HG03378 (cell line): ENCODE measurements around the gene TRIM41.
"Not testable (repeated sequence)": the region's sequence is repeated elsewhere in the genome, so short reads cannot be mapped to it uniquely, and the experiment has no call there.

Source experiments
- ATAC-seq: cut with Tn5 transposase; IDR thresholded peaks from one replicate; pipeline ENCODE4 v1.9.1; 2021; ENCODE audit warnings: mild to moderate bottlenecking, moderate library complexity; ENCODE audit not compliant: unreplicated experiment

The TRIM41 gene

DNA sequence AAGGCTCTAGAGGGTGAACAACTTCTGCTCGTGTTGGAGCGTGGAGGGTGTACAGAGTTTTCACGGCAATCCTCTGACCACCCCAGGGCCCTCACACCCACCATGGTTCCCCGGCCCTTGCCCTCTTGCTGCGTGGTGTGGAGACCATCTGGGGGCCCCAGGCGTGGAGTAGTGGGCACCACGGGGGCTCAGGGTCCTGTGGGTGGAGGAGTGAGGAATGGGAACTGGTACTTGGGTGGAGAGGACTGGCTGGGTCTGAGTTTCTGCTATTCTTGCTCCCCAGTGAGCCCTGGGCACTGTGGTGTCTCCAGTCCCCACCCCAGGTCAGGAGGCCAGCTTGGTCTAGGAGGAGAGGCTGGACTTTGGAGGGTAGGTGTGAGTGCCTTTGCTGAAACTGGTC is 59.8 kb downstream of the TRIM41 start:
- ATAC-seq: no peak

DNA sequence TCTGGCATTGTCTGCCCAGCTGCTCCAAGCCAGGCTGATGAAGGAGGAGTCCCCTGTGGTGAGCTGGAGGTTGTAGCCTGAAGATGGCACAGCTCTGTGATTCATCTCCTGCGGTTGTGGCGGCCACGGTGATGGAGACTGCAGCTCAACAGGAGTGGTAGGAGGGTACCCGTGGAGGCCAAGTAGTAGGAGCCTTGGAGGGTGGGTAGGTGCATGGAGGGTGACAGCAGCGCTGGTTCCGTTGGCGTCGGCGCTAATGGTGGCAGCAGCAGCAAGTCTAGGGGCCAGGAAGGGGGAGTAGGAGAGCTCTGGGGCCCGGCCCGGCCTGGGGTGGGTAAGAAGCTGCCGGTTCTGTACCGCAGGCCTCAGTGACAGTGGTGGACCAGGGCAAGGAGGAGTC is 60.3 kb downstream of the TRIM41 start:
- ATAC-seq: no peak

DNA sequence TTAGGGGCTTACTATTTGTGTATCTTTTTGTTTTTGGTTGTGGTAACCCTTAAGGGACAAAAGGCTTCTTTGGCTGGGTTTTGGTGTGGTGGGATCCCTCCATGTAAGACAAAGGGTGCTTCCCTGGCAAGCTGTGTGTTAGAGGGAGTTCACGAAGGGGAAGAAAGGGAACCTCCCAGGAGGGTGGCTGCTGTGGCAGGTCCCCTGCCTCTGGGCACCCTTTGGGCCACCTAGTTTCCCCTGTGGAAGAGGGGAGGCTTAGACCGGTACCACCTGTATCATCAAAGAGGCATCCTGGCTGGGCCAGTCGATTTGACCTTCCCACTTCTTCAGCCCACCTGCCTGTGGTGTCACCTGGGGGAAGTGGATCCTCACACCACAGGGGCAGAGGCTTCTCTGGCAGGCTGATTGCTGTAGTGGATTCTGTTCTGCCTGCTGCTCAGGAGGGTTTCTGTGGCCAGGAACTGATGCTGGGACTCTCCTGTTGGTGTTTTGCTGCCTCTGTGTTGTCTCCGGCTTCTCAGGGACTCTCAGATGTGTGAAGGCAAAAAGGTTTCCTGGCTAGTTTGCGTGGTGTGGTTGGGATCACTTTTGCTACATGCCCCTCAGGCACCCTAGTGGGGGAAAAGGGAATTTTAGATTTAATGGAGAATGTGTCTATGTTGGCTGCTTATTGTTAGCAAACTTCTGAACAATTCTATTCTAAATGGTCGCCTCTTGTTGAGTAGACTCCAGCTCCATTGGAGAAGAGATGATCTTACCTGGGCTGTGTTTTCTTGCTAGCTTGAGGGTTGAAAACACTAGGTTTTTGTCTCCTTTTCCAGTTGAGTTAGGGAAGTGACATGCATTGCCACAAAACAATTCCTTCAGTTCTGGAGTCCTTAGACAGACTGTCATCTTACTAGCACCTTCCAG is 61.0 kb downstream of the TRIM41 start:
- not testable (repeated sequence) for ATAC-seq
